GM12891 (cell line): ENCODE results near the gene DNER.

Experiments used
- PAX5 ChIP-seq: IDR thresholded peaks from 2 replicates; pipeline ENCODE4 v1.6.1; 2011; ENCODE audit warnings: low read length, moderate library complexity, mild to moderate bottlenecking; ENCODE audit not compliant: insufficient read depth, severe bottlenecking
- POLR2A ChIP-seq: IDR thresholded peaks from 2 replicates; pipeline ENCODE4 v1.6.1; 2011; ENCODE audit warnings: low read depth, low read length, control low read depth
- POLR2AphosphoS5 ChIP-seq: IDR thresholded peaks from 2 replicates; pipeline ENCODE4 v1.6.1; 2011; ENCODE audit warnings: low read depth, low read length, control low read depth
- POU2F2 ChIP-seq: IDR thresholded peaks from 2 replicates; pipeline ENCODE4 v1.6.1; 2011; ENCODE audit warnings: low read depth, mild to moderate bottlenecking, control low read depth, low read length, moderate library complexity
- SPI1 ChIP-seq: IDR thresholded peaks from 2 replicates; pipeline ENCODE4 v1.6.1; 2011; ENCODE audit warnings: low read depth, low read length, control low read depth
- TAF1 ChIP-seq: IDR thresholded peaks from 2 replicates; pipeline ENCODE4 v1.6.1; 2011; ENCODE audit warnings: low read depth, low read length, control low read depth

- no peak for TF ChIP-seq POLR2A
- TF ChIP-seq POLR2AphosphoS5 = no peak
- TF ChIP-seq PAX5 = no peak
- TF ChIP-seq TAF1 = no peak
- TF ChIP-seq SPI1 = no peak
- no peak for TF ChIP-seq POU2F2
These were observed 304.6 kb downstream of the DNER start for GRCh38 chr2:229409751-229410181.
